Endometrium (tissue), 2 donors: Measurements from ENCODE around the gene RAMP3.
"Not testable (repeated sequence)": the region's sequence is repeated elsewhere in the genome, so short reads cannot be mapped to it uniquely, and the experiment has no call there.

ENCODE experiments used
- FAIRE-seq: peaks from 2 replicates; lab custom pipeline; 2012; peaks lifted over from hg19 to GRCh38; lab: Jason Lieb, UNC
- donor health status: control.
- donor health status: control.

The RAMP3 gene

GRCh38 chr7:45132708-45133320 is 24.8 kb upstream of the RAMP3 start:
- FAIRE-seq, result no peak

DNA sequence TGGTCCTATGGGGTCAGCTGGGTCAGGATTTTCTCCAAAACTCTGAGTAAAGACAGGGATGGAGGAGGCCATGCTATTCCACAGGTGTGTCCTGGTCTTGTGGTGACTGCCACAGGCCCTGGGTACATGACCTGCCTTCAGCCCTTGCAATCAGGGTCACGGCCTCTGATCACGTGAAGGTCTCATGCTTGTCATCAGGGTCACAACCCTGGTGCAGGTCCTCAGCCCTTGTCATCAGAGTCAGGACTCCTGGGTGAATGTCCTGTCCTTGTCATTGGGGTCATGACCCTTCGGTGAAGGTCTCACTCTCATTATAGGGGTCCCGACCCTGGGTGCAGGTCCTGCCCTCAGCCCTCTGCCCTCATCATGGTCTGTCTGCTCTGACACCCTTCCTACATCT is 24.2 kb upstream of the RAMP3 start:
- FAIRE-seq, result no peak

- FAIRE-seq, result no peak
Measured at GRCh38 chr7:45133877-45134276, 23.7 kb upstream of the RAMP3 start.

DNA sequence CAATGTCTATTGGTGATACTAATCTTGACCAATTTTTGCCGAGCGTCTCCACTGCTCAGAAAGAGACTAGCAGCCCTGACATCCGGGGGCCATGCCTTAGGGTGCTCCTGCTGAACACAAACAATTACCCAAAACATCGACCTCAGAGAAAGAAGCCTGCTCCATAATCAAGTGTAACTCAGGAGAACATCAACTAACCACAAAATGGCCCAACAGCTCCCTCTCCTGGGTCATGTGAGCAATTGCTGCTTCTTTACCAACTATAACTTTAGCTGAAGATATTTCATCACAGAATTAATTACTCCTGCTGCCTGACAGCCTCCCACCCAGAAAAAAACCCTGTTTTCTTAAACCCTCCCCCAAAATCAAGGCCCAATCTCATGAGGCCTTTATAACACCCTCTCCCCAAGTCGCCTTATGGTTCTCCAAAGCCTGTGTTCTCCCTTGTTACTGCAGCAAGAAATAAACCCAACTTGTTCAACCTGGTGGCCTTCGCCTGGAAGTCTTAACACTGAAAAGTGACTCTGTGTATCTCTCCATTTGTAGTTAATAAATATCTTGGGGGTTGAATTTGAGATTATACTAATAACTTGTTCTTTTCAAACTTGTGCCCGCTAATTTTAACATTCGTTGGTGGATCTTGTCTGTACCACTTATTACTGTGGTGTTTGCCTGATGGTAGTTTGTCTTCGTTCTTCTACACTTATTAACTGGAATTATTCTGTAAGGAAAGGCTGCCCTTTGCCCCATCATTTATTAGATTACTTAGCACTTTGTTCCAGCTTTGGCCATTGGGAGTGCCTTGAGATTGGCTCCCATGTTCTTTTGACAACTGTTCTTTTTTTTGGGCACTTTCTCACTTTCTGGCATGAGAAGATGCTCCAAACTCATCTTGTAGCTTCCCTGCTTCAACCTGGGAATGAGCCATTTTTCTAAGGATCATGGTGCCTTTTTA is 21.2 kb upstream of the RAMP3 start:
- FAIRE-seq, result no peak

DNA sequence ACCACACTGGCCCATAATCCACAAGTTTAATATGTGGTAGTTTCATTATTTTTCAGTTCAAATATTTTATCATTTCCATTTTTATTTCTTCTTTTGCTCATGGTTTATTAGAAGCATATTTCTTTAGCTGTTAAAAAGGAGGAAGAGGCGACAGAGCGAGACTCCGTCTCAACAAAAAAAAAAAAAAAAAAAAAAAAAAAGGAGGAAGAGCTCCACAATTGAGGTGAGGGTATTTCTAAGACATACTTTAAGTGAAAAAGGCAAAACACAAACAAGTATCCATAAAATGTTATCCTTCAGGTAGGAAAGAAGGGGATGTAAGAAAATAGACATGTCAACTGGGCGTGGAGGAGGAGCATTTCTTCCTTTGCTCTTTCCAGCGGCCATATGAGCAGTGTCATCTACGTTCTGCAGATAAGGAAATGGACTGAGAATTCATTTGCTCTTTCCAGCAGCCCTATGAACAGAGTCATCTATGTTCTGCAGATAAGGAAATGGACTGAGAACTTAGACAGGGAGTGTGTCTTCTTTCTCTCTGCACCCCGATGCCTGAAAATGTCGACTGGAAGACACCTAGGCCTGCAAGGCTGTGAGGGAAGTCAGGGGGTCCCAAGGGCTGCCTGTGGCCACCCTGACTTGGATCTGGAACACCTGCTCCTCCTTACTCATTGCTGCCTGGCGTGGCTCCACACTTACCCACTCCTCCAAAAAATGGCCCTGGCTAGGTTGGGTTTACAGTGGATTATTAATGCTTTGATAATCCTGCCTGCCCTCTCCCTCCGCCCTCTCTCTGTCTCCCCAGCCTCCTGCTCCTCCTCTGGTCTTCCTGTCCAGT is 18.9 kb upstream of the RAMP3 start:
- FAIRE-seq, result no peak

DNA sequence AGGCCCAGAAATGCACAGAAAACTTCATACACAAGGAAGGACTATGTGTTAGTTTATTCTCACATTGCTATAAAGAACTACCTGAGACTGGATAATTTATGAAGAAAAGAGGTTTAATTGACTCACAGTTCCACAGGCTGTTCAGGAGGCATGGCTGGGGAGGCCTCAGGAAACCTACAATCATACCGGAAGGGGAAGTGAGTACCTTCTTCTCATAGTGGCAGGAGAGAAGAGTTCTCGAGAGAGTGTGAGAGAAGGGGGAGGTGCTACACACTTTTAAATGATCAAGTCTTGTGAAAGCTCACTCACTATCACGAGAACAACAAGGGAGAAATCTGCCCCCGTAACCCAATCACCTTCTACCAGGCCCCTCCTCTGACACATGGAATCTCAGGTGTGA is 16.8 kb upstream of the RAMP3 start:
- FAIRE-seq, result no peak

DNA sequence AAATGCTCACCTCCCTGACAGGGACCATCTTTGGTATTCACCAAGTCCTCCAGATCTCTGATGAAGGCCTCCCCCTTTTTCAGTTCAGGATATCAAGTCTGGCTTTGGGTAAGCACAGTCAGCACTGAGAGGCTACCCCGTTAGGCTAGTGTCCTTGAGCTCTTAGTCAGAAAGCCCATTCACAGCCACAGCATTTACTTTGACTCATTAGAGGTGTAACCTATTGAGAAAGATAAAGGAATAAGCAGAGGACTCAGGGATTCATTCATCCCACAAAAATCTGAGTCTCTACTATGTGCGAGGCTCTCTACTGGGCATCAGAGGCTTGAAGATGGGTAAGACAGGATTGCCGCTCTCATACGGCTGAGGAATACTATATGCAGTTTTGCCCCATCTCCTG is 14.0 kb upstream of the RAMP3 start:
- FAIRE-seq, result no peak

DNA sequence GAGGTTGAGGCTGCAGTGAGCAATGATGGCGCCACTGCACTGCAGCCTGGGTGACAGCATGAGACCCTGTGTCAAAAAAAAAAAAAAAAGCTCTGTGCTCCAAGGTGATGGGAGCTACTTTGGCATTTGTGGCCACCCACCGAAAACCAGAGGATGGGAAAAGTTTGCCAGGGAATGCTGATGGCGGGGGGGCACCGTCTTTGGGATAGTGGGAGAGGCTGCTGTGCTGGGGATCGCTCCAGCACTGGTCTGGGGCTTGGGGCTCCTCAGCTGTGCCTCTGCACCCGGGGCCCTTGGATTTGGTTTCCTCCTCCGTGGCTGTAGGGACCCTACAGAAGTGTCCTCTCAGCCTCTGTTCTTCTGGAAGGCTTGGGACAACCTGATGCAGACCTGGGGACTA is 11.7 kb upstream of the RAMP3 start:
- FAIRE-seq, result no peak

GRCh38 chr7:45146531-45147379 is 10.8 kb upstream of the RAMP3 start:
- no peak for FAIRE-seq

- no peak for FAIRE-seq
Measured at GRCh38 chr7:45147858-45148652, 9.5 kb upstream of the RAMP3 start.

GRCh38 chr7:45148653-45148973 is 9.0 kb upstream of the RAMP3 start:
- FAIRE-seq, result no peak

DNA sequence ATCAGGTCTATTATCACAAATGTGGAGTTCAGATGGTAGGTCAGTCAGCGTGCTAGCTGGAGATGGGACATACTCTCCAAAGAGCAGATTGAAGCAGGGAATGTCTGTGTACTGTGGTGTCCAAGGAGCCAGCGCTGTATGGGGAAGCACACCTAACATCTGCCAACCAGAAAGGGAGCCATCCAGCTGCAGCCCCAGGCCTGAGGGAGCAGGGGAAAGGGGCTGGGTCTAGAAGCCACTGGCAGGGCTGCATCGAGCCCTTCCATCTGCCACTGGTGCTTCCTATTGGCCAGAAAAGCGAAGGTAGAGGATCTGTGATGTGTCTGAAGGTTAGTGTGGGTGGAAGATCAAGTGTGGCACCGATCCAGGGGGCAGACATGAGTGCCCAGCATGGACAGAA is 8.0 kb upstream of the RAMP3 start:
- no peak for FAIRE-seq

- no peak for FAIRE-seq
Measured at GRCh38 chr7:45150199-45150598, 7.4 kb upstream of the RAMP3 start.

GRCh38 chr7:45151131-45151684 is 6.4 kb upstream of the RAMP3 start:
- no peak for FAIRE-seq

- FAIRE-seq, result no peak
Measured at GRCh38 chr7:45151967-45152366, 5.6 kb upstream of the RAMP3 start.

DNA sequence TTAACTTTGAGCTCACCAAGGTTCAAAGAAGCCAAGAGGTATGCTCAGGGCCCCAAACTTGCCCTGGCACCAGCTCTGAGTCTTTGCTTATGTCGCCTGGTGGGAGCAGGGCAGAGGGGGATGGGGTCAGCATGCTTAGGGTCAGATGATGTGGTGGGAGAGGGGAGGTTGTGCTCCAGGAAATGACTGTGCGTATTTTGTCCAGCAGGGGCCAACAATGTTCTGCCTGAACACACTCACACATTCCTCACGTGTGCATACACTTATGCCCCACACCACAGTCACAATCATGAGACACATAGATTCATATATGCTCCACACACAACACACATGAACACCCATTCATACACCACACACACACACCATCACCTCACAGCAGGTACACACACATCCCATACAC is 4.4 kb upstream of the RAMP3 start:
- no peak for FAIRE-seq

- FAIRE-seq, result not testable (repeated sequence)
Measured at GRCh38 chr7:45153861-45154260, 3.7 kb upstream of the RAMP3 start.

- FAIRE-seq, result no peak
Measured at GRCh38 chr7:45155357-45155900, 2.2 kb upstream of the RAMP3 start.

DNA sequence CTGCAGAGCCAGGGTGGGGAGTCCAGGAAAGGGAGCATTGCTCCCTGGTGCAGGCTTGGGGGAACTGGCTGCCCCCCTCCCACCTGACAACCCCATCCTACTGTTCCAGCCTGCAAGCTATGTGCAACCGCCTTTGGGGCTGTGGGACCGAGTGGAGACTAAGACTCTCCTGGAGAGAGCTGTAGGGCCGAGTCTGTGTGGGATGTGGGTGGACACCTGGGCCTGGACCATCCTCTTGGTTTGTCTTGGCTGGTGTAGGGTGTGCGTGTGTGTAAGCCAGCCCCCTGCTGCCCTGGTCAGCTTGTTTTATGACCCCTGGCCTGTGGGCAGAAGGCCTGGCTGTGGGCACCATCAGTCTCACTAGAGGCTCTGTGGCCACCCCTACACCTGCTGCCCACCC is 1.6 kb upstream of the RAMP3 start:
- no peak for FAIRE-seq

- FAIRE-seq, result no peak
Measured at GRCh38 chr7:45156516-45157272, 897 bp upstream of the RAMP3 start.
